ENCODE results near the gene ADAMTSL1. TPM values are rescaled to one million over a fixed set of nuclear protein-coding genes. Genes with fewer than 3 reads are reported as not detected.

Gene ADAMTSL1
- polyA plus RNA-seq, 2 of the 4 experiments (the other 2 are of a cell fraction) = 0.03 TPM; not detected in 1

- ChIA-PET POLR2A (no interaction called here), CTCF (interaction anchor here (1.1 to 2.2 kb wide), 3 partner anchors 9 to 192 kb away, joined by 3 to 21 read pairs (median 3); no protein-coding TSS in a partner anchor)
Observed at GRCh38 chr9:18447131-18447530, 26.8 kb upstream of the ADAMTSL1 start.

GRCh38 chr9:18447541-18447940 lies 26.4 kb upstream of the ADAMTSL1 start:
- no peak for ATAC-seq

More at GRCh38 chr9:18447131-18447530, 26.8 kb upstream of the ADAMTSL1 start:
- ATAC-seq (no peak), FAIRE-seq (no peak), DNase-seq (ENCODE audit: low read depth in 1 of 2, low spot score in 1 of 2) (no peak)
- H3K4me3 ChIP-seq = no peak overlapping the region
- no peaks in the 10 kb centered on the region for H3K9me3 ChIP-seq
- WGBS (ENCODE audit: missing lambda C conversion rate) = 44% methylated on average over 4 of the region's 4 CpGs
- no peak overlapping the region for H3K4me2 ChIP-seq
- H3K4me1 ChIP-seq = no peaks in the 10 kb centered on the region
- no peak for TF ChIP-seq HES2 (IDR thresholded peaks at IDR 0.05)
- no peak for TF ChIP-seq RAD21 (conservative IDR thresholded peaks at IDR 0.05 in 1 of 2, IDR thresholded peaks at IDR 0.05 in 1 of 2)
- no peak for TF ChIP-seq POLR2A (IDR thresholded peaks at IDR 0.05; ENCODE audit: low read length)
- TF ChIP-seq CEBPB (IDR thresholded peaks at IDR 0.05) = no peak
- TF ChIP-seq, protein P1, sequence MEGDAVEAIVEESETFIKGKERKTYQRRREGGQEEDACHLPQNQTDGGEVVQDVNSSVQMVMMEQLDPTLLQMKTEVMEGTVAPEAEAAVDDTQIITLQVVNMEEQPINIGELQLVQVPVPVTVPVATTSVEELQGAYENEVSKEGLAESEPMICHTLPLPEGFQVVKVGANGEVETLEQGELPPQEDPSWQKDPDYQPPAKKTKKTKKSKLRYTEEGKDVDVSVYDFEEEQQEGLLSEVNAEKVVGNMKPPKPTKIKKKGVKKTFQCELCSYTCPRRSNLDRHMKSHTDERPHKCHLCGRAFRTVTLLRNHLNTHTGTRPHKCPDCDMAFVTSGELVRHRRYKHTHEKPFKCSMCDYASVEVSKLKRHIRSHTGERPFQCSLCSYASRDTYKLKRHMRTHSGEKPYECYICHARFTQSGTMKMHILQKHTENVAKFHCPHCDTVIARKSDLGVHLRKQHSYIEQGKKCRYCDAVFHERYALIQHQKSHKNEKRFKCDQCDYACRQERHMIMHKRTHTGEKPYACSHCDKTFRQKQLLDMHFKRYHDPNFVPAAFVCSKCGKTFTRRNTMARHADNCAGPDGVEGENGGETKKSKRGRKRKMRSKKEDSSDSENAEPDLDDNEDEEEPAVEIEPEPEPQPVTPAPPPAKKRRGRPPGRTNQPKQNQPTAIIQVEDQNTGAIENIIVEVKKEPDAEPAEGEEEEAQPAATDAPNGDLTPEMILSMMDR (IDR thresholded peaks at IDR 0.05) = no peak
- no peak for TF ChIP-seq HOXA7 (CRISPR knock-in tag; IDR thresholded peaks at IDR 0.05)
- TF ChIP-seq HDAC2 (IDR thresholded peaks at IDR 0.05) = no peak
- TF ChIP-seq, protein P2, sequence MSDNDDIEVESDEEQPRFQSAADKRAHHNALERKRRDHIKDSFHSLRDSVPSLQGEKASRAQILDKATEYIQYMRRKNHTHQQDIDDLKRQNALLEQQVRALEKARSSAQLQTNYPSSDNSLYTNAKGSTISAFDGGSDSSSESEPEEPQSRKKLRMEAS (IDR thresholded peaks at IDR 0.05) = no peak
- TF ChIP-seq JUNB (IDR thresholded peaks at IDR 0.05) = no peak
- H3K27ac ChIP-seq = no peak overlapping the region

DNA sequence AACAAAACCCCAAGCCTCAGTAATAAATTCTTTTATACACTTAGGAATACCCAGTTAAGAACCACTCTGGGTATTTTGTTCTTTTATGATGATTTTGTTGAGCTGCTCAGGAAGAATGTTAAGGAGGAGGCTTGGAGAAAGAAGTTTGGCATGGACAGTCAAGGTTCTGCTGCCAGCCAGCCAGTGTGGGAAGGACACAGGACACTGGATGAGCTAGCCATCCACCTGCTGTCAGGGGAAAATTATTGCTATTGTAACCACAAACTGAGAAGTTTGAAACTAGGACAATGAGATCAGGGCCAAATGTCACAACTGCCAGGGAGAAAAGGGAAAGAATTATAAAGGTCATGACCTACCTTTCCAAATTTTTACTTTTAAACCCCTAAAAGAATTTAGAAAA lies 25.9 kb upstream of the ADAMTSL1 start:
- FAIRE-seq = no peak

More at GRCh38 chr9:18447541-18447940, 26.4 kb upstream of the ADAMTSL1 start:
- Histone ChIP-seq H3K9me3 (no peaks in the 10 kb centered on the region), H3K4me2 (no peak overlapping the region), H3K4me1 (no peaks in the 10 kb centered on the region), H3K4me3 (no peak overlapping the region), H3K27ac (no peak overlapping the region)
- WGBS (ENCODE audit: missing lambda C conversion rate) = 55% methylated on average over 3 of the region's 3 CpGs
- FAIRE-seq = no peak
- POLR2A ChIA-PET = no interaction called here
- CTCF ChIA-PET = interaction anchor here (1.1 to 2.2 kb wide), 3 partner anchors 10 to 192 kb away, joined by 3 to 21 read pairs (median 3); no protein-coding TSS in a partner anchor
- no peak for TF ChIP-seq RFX5 (IDR thresholded peaks at IDR 0.05)
- no peak for TF ChIP-seq SMC3 (IDR thresholded peaks at IDR 0.05)
- no peak for TF ChIP-seq E2F6 (IDR thresholded peaks at IDR 0.05; ENCODE audit: borderline replicate concordance, low read depth)
- TF ChIP-seq GATA3 (IDR thresholded peaks at IDR 0.05; ENCODE audit: borderline replicate concordance) = no peak
- TF ChIP-seq MAZ (IDR thresholded peaks at IDR 0.05; ENCODE audit: borderline replicate concordance, low read depth, low read length) = no peak
- TF ChIP-seq, protein P2 (IDR thresholded peaks at IDR 0.05) = no peak
- no peak for TF ChIP-seq ESRRA (IDR thresholded peaks at IDR 0.05; ENCODE audit: borderline replicate concordance, low read length)
- TF ChIP-seq HES2 (IDR thresholded peaks at IDR 0.05) = no peak
- TF ChIP-seq TFCP2L1 (CRISPR knock-in tag; IDR thresholded peaks at IDR 0.05) = no peak
- DNase-seq (ENCODE audit: low read depth in 1 of 2, low spot score in 1 of 2) = no peak

More for the DNA sequence above, 25.9 kb upstream of the ADAMTSL1 start:
- ChIA-PET POLR2A (no interaction called here), CTCF (interaction anchor here (0.6 to 2.2 kb wide), 3 partner anchors 80 to 193 kb away, joined by 3 to 21 read pairs (median 4); no protein-coding TSS in a partner anchor)
- no peak for DNase-seq (ENCODE audit: low read depth in 1 of 2, low spot score in 1 of 2)
- no peak for ATAC-seq
- Histone ChIP-seq H3K27ac (no peak overlapping the region), H3K4me2 (no peak overlapping the region), H3K4me1 (no peaks in the 10 kb centered on the region), H3K9me3 (no peaks in the 10 kb centered on the region), H3K4me3 (no peak overlapping the region)
- TF ChIP-seq HES2 (IDR thresholded peaks at IDR 0.05) = no peak
- TF ChIP-seq RCOR1 (IDR thresholded peaks at IDR 0.05; ENCODE audit: low read depth, low read length) = no peak
- TF ChIP-seq EHMT2 (IDR thresholded peaks at IDR 0.05; ENCODE audit: low read depth) = no peak
- no peak for TF ChIP-seq CEBPB (IDR thresholded peaks at IDR 0.05)
- no peak for TF ChIP-seq MYC (IDR thresholded peaks at IDR 0.05; ENCODE audit: borderline replicate concordance, low read length)
- no peak for TF ChIP-seq ZFP36 (IDR thresholded peaks at IDR 0.05; ENCODE audit: borderline replicate concordance, partially characterized antibody)
- no peak for TF ChIP-seq HOXA7 (CRISPR knock-in tag; IDR thresholded peaks at IDR 0.05)
- no peak for TF ChIP-seq BHLHE40 (IDR thresholded peaks at IDR 0.05; ENCODE audit: low read depth, low read length)
- no peak for TF ChIP-seq SMC3 (IDR thresholded peaks at IDR 0.05)
